Osteoblast (primary cell): ENCODE data around the gene PALLD. TPM values are rescaled to one million over a fixed set of nuclear protein-coding genes. Genes with fewer than 3 reads are reported as not detected.

Experiments
- DNase-seq: peaks from one replicate; pipeline ENCODE4 v3.0.0; 2011; ENCODE audit warnings: low spot score, mixed read lengths; ENCODE audit not compliant: insufficient read length; ENCODE audit errors: missing footprints
- H2AFZ ChIP-seq: 2 replicates; pipeline ENCODE4 v1.6.0; 2011; ENCODE audit warnings: mild to moderate bottlenecking, low read length
- H3K27ac ChIP-seq: 2 replicates; pipeline ENCODE4 v1.5.1; 2011; ENCODE audit warnings: mild to moderate bottlenecking, low read depth, low read length, moderate library complexity
- H3K27me3 ChIP-seq: 2 replicates; pipeline ENCODE4 v1.6.0; 2012; ENCODE audit warnings: mild to moderate bottlenecking, control low read depth, inconsistent platforms, low read length, moderate library complexity; ENCODE audit not compliant: insufficient read depth
- H3K36me3 ChIP-seq: 2 replicates; pipeline ENCODE4 v1.5.1; 2011; ENCODE audit warnings: mild to moderate bottlenecking, low read length, control low read depth, moderate library complexity; ENCODE audit not compliant: insufficient read depth
- H3K4me1 ChIP-seq: 2 replicates; pipeline ENCODE4 v1.5.1; 2011; ENCODE audit warnings: mild to moderate bottlenecking, low read length, control low read depth, moderate library complexity; ENCODE audit not compliant: insufficient read depth
- H3K4me2 ChIP-seq: 2 replicates; pipeline ENCODE4 v1.6.0; 2011; ENCODE audit warnings: mild to moderate bottlenecking, low read length; ENCODE audit not compliant: insufficient read depth
- H3K4me3 ChIP-seq: fragments of 200-600 bp; sonication (generic); 3 replicates; pipeline ENCODE4 v1.5.1; 2012; ENCODE audit warnings: mild to moderate bottlenecking, low read length, inconsistent platforms; ENCODE audit not compliant: insufficient read depth
- H3K79me2 ChIP-seq: 2 replicates; pipeline ENCODE4 v1.6.0; 2012; ENCODE audit warnings: mild to moderate bottlenecking, low read length, control low read depth, inconsistent platforms; ENCODE audit not compliant: insufficient read depth
- H3K9me3 ChIP-seq: 2 replicates; pipeline ENCODE4 v1.5.1; 2011; ENCODE audit warnings: low read depth, low read length, control low read depth
- H4K20me1 ChIP-seq: 2 replicates; pipeline ENCODE4 v1.6.0; 2012; ENCODE audit warnings: mild to moderate bottlenecking, low read length, control low read depth; ENCODE audit not compliant: insufficient read depth
- CTCF ChIP-seq: IDR thresholded peaks from 2 replicates; pipeline ENCODE4 v1.5.1; 2011; ENCODE audit warnings: mild to moderate bottlenecking, low read depth, low read length, moderate library complexity; ENCODE audit errors: extremely low read depth
- total RNA-seq: library from RNA; depleted of rRNA; stranded (reverse); fragments of >200 nt; gene quantifications from 2 replicates; pipeline ENCODE4 v1.2.3, GENCODE V29; 2012

PALLD gene
- total RNA-seq, 1 donor = 244 TPM

- no peaks in the 10 kb centered on the region for H3K79me2 ChIP-seq
- H3K4me3 ChIP-seq = no peak overlapping the region
- TF ChIP-seq CTCF = peak; percentile 84
- H3K9me3 ChIP-seq = no peaks in the 10 kb centered on the region
- H3K27me3 ChIP-seq = no peaks in the 10 kb centered on the region
- no peaks in the 10 kb centered on the region for H3K4me1 ChIP-seq
- H3K4me2 ChIP-seq = no peak overlapping the region
- peak overlapping the region; percentile 10 for H3K27ac ChIP-seq
- H3K36me3 ChIP-seq = peaks cover 88% of the 10 kb centered on the region
- DNase-seq = peak; percentile 59
- H2AFZ ChIP-seq = no peak overlapping the region
- H4K20me1 ChIP-seq = peaks cover 7% of the 10 kb centered on the region
Measured at GRCh38 chr4:168923526-168924194, 426.8 kb downstream of the PALLD start.

GRCh38 chr4:168924667-168925066, 427.8 kb downstream of the PALLD start:
- TF ChIP-seq CTCF = no peak
- H2AFZ ChIP-seq = no peak overlapping the region
- no peak overlapping the region for H3K27ac ChIP-seq
- no peaks in the 10 kb centered on the region for H3K79me2 ChIP-seq
- no peak for DNase-seq
- H3K27me3 ChIP-seq = no peaks in the 10 kb centered on the region
- no peak overlapping the region for H3K4me3 ChIP-seq
- H3K4me1 ChIP-seq = no peaks in the 10 kb centered on the region
- no peaks in the 10 kb centered on the region for H3K9me3 ChIP-seq
- H4K20me1 ChIP-seq = peaks cover 7% of the 10 kb centered on the region
- H3K4me2 ChIP-seq = no peak overlapping the region
- peaks cover 92% of the 10 kb centered on the region for H3K36me3 ChIP-seq

DNA sequence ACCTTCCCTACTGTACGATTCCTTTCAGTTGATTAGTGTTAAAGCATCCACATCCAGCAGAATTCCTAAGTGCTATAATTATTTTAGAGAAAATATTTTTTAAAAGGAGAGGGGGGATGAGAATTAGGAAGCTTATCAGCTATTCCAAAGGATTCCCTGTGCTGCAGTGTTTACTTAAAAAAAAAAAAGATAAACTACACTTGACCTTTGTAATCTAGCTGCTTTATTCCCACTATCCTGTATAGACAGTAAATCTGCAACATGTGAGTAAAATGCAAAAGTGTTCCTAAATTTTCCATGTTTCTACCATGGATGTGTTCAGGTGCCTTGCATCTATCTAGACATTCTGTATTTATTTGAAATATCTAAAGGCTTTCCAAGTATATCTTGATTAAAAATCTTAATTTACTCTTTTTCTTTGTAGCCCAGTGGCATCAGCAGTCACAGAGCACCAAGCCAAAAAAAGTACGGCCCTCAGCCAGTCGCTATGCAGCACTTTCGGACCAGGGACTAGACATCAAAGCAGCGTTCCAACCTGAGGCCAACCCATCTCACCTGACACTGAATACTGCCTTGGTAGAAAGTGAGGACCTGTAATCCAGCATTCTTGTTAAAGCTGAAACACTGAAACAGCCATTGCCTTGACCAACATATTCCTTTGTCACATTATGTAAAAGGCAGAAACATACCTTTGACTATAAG, 429.1 kb downstream of the PALLD start:
- Histone ChIP-seq H3K27ac (no peak overlapping the region), H2AFZ (no peak overlapping the region), H3K4me1 (no peaks in the 10 kb centered on the region), H3K79me2 (no peaks in the 10 kb centered on the region), H4K20me1 (peaks cover 10% of the 10 kb centered on the region), H3K4me2 (no peak overlapping the region), H3K36me3 (peaks cover 92% of the 10 kb centered on the region), H3K4me3 (no peak overlapping the region), H3K27me3 (no peaks in the 10 kb centered on the region), H3K9me3 (peaks cover 3% of the 10 kb centered on the region)
- DNase-seq = no peak
- TF ChIP-seq CTCF = no peak

DNA sequence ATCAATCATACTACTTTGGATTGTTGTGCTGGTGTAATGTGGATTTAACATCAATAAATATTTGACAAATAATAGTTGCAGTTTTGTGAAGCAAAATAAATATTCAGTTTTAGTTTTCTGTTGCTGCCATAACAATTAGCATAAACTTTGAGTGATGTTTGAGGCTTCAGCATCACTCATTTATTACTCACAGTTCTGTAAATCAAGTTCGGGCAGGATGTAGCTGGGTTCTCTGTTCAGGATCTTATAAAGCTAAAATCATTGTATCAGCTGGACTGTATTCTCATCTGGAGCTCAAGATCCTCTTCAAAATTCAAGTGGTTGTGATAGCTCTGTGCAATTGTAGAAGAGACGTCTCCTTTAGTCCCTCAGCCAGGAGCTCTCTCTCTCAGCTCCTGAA, 431.5 kb downstream of the PALLD start:
- no peaks in the 10 kb centered on the region for H3K79me2 ChIP-seq
- H3K27ac ChIP-seq = no peak overlapping the region
- peaks cover 13% of the 10 kb centered on the region for H4K20me1 ChIP-seq
- H3K27me3 ChIP-seq = no peaks in the 10 kb centered on the region
- no peak for DNase-seq
- H3K4me3 ChIP-seq = no peak overlapping the region
- H3K9me3 ChIP-seq = peaks cover 10% of the 10 kb centered on the region
- H2AFZ ChIP-seq = no peak overlapping the region
- no peaks in the 10 kb centered on the region for H3K4me1 ChIP-seq
- H3K36me3 ChIP-seq = peaks cover 77% of the 10 kb centered on the region
- no peak for TF ChIP-seq CTCF
- H3K4me2 ChIP-seq = no peak overlapping the region
